HepG2 (cell line): ENCODE measurements around the gene INHBB. TPM values are rescaled to one million over a fixed set of nuclear protein-coding genes. Genes with fewer than 3 reads are reported as not detected.

ENCODE experiments used
- ADNP ChIP-seq: sonication (generic); formaldehyde crosslinking; IDR thresholded peaks from 2 replicates; pipeline ENCODE4 v1.4.0; 2020; ENCODE audit warnings: missing genetic modification reagents
- ETV5 ChIP-seq: IDR thresholded peaks from 2 replicates; pipeline ENCODE4 v1.6.1; 2018; ENCODE audit warnings: missing biosample characterization, missing genetic modification reagents, inconsistent platforms, borderline replicate concordance
- FOSL2 ChIP-seq: sonication (generic); formaldehyde crosslinking; IDR thresholded peaks from 2 replicates; pipeline ENCODE4 v1.4.0; 2020; ENCODE audit warnings: missing genetic modification reagents
- FOXP1 ChIP-seq, 2 experiments: fragments of 450-650 bp in 1 of 2; IDR thresholded peaks; 2 replicates each; pipeline ENCODE4 v1.6.1; 2017 to 2018; ENCODE audit warnings: antibody characterized with exemption in 1 of 2
- GABPA ChIP-seq, 2 experiments: IDR thresholded peaks; 2 replicates each; pipeline ENCODE4 v1.6.1; 2011 to 2016; ENCODE audit warnings: low read depth in 2 of 2, low read length in 1 of 2, missing biosample characterization in 1 of 2, missing genetic modification characterization in 1 of 2
- RBM22 ChIP-seq: fragments of 200-400 bp; formaldehyde crosslinking; optimal IDR thresholded peaks from 2 replicates; pipeline ENCODE3; 2017; ENCODE audit warnings: mild to moderate bottlenecking, low read length, moderate library complexity
- SRY ChIP-seq: sonication (generic); formaldehyde crosslinking; IDR thresholded peaks from 2 replicates; pipeline ENCODE4 v1.8.0; 2022; ENCODE audit warnings: mild to moderate bottlenecking, missing genetic modification reagents
- TBX2 ChIP-seq: sonication (generic); formaldehyde crosslinking; IDR thresholded peaks from 2 replicates; pipeline ENCODE4 v1.5.0; 2020; ENCODE audit warnings: missing genetic modification reagents, mild to moderate bottlenecking, borderline replicate concordance
- TGIF2 ChIP-seq: IDR thresholded peaks from 2 replicates; pipeline ENCODE4 v1.6.1; 2016; ENCODE audit warnings: control low read depth, missing compliant biosample characterization
- ZBTB21 ChIP-seq: sonication (generic); formaldehyde crosslinking; IDR thresholded peaks from 2 replicates; pipeline ENCODE4 v1.4.0; 2020; ENCODE audit warnings: missing genetic modification reagents
- ZBTB3 ChIP-seq: sonication (generic); formaldehyde crosslinking; IDR thresholded peaks from 2 replicates; pipeline ENCODE4 v1.4.0; 2020; ENCODE audit warnings: low read depth, mild to moderate bottlenecking, moderate library complexity, missing genetic modification reagents, borderline replicate concordance
- ZC3H13 ChIP-seq: sonication (generic); formaldehyde crosslinking; IDR thresholded peaks from 2 replicates; pipeline ENCODE4 v1.8.1; 2023; ENCODE audit warnings: mild to moderate bottlenecking, missing genetic modification reagents, moderate library complexity
- ZSCAN25 ChIP-seq: sonication (generic); formaldehyde crosslinking; IDR thresholded peaks from 2 replicates; pipeline ENCODE4 v1.8.0; 2022; ENCODE audit warnings: mild to moderate bottlenecking, missing genetic modification reagents
- polyA plus RNA-seq, 8 experiments: library from polyadenylated mRNA; depleted of rRNA in 3 of 8; stranded (reverse) in 7 of 8; unstranded in 1 of 8; fragments of >200 nt; fragmentation: Illumina TruSeq in 4 of 8; extraction: Trizol in 4 of 8; gene quantifications; 2 replicates each; pipeline versions ENCODE4 v1.2.1 to v1.2.3, GENCODE V29; 2011 to 2016; ENCODE audit warnings: low read depth in 4 of 8, missing spikeins in 1 of 8, mixed read lengths in 1 of 8; ENCODE audit not compliant: insufficient read depth in 1 of 8
- total RNA-seq, 5 experiments: library from RNA; depleted of rRNA; stranded (reverse); fragments of >200 nt; fragmentation: Illumina TruSeq; extraction: Trizol; gene quantifications; 2 replicates each; pipeline ENCODE4 v1.2.3, GENCODE V29; 2016; ENCODE audit warnings: low read depth in 1 of 5
- TF ChIP-seq, protein P1 (sequence below), 2 experiments: sonication (generic) in 1 of 2; formaldehyde crosslinking in 1 of 2; IDR thresholded peaks; 2 replicates each; pipeline versions ENCODE4 v1.4.0 to v1.6.1; 2016 to 2020; ENCODE audit warnings: borderline replicate concordance in 1 of 2, low read depth in 1 of 2, mild to moderate bottlenecking in 1 of 2, missing genetic modification reagents in 1 of 2
- TF ChIP-seq, protein P2 (sequence below): sonication (generic); formaldehyde crosslinking; IDR thresholded peaks from 2 replicates; pipeline ENCODE4 v1.5.1; 2020; ENCODE audit warnings: missing genetic modification reagents, mild to moderate bottlenecking, borderline replicate concordance
- TF ChIP-seq, protein P3 (sequence below): IDR thresholded peaks from 2 replicates; pipeline ENCODE4 v1.6.1; 2016; ENCODE audit warnings: mild to moderate bottlenecking
- TF ChIP-seq, protein P4 (sequence below): sonication (generic); formaldehyde crosslinking; IDR thresholded peaks from 2 replicates; pipeline ENCODE4 v1.8.0; 2022; ENCODE audit warnings: mild to moderate bottlenecking, missing genetic modification reagents; ENCODE audit not compliant: insufficient replicate concordance
- TF ChIP-seq, protein P5 (sequence below): sonication (generic); formaldehyde crosslinking; IDR thresholded peaks from 2 replicates; pipeline ENCODE4 v1.5.0; 2020; ENCODE audit warnings: missing genetic modification reagents, mild to moderate bottlenecking, borderline replicate concordance

INHBB gene
- total and polyA plus RNA-seq, 2 of the 13 experiments (the other 11 are each of a cell fraction or from before 2014, with no cell fraction given) = 0.20 to 1.7 TPM

DNA sequence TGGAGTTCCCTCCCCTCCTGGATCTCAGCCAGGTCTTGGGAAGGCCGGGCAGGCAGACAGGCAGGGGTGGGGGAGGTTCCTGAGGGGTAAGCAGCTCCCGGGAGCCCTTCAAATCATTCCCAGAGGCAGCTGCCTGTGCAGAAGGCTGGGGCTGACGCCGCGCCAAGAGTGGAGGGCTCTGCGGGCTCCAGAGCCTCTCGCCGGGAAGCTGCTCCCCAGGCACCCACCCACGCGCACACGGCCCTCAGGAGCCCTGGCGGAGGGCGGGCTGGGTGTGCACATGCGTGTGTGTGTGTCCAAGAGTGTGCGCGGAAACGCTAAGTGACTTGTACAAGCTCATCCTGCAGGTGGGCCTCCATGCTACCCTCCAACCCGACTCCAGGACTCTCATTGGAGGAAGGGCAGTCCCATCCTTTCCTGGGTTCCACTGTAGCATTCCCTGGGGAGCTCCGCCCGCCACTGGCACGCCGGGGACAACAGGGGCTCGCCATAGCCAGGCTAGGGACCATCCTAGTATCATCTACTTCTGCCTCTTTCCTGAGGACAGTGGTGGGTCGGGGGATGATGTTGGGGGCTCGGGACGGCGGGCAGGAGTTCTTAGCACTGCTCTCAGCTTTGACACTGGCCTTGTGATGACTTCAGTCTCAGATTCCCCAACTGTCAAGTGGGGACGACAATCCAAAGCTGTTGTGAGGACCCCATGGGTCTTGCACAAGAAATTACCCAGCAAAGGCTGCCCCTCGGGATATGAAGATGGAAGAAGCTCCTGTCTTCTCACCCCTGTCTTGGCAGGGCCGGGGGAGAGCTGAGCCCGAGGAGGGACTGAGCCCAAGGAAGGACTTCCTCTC, 50.3 kb downstream of the INHBB start (continued):
- TF ChIP-seq, protein P1, sequence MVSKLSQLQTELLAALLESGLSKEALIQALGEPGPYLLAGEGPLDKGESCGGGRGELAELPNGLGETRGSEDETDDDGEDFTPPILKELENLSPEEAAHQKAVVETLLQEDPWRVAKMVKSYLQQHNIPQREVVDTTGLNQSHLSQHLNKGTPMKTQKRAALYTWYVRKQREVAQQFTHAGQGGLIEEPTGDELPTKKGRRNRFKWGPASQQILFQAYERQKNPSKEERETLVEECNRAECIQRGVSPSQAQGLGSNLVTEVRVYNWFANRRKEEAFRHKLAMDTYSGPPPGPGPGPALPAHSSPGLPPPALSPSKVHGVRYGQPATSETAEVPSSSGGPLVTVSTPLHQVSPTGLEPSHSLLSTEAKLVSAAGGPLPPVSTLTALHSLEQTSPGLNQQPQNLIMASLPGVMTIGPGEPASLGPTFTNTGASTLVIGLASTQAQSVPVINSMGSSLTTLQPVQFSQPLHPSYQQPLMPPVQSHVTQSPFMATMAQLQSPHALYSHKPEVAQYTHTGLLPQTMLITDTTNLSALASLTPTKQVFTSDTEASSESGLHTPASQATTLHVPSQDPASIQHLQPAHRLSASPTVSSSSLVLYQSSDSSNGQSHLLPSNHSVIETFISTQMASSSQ (IDR thresholded peaks at IDR 0.05; ENCODE audit: low read depth) = no peak
- TF ChIP-seq, protein P1 (CRISPR knock-in tag; IDR thresholded peaks at IDR 0.05; ENCODE audit: borderline replicate concordance) = no peak
- TF ChIP-seq FOSL2 (CRISPR knock-in tag) (0 out of 2 replicates have a peak, but pooled peaks have one; percentile 14), SRY (CRISPR knock-in tag) (no peak), ZSCAN25 (CRISPR knock-in tag) (no peak), ZBTB3 (no peak), GABPA (IDR thresholded peaks at IDR 0.05; ENCODE audit: low read depth, low read length) (no peak), GABPA (CRISPR knock-in tag; IDR thresholded peaks at IDR 0.05; ENCODE audit: low read depth) (no peak), TGIF2 (0 out of 2 replicates have a peak, but pooled peaks have one; percentile 26), ADNP (CRISPR knock-in tag) (no peak), ZBTB21 (CRISPR knock-in tag) (no peak), ETV5 (no peak), ZC3H13 (CRISPR knock-in tag) (no peak), RBM22 (no peak), TBX2 (0 out of 2 replicates have a peak, but pooled peaks have one; percentile 14), FOXP1 (IDR thresholded peaks at IDR 0.05) (no peak), FOXP1 (CRISPR knock-in tag; IDR thresholded peaks at IDR 0.05) (no peak)
- TF ChIP-seq, protein P2, sequence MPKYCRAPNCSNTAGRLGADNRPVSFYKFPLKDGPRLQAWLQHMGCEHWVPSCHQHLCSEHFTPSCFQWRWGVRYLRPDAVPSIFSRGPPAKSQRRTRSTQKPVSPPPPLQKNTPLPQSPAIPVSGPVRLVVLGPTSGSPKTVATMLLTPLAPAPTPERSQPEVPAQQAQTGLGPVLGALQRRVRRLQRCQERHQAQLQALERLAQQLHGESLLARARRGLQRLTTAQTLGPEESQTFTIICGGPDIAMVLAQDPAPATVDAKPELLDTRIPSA (CRISPR knock-in tag) = no peak
- TF ChIP-seq, protein P3, sequence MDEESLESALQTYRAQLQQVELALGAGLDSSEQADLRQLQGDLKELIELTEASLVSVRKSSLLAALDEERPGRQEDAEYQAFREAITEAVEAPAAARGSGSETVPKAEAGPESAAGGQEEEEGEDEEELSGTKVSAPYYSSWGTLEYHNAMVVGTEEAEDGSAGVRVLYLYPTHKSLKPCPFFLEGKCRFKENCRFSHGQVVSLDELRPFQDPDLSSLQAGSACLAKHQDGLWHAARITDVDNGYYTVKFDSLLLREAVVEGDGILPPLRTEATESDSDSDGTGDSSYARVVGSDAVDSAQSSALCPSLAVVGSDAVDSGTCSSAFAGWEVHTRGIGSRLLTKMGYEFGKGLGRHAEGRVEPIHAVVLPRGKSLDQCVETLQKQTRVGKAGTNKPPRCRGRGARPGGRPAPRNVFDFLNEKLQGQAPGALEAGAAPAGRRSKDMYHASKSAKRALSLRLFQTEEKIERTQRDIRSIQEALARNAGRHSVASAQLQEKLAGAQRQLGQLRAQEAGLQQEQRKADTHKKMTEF = no peak
- TF ChIP-seq, protein P4, sequence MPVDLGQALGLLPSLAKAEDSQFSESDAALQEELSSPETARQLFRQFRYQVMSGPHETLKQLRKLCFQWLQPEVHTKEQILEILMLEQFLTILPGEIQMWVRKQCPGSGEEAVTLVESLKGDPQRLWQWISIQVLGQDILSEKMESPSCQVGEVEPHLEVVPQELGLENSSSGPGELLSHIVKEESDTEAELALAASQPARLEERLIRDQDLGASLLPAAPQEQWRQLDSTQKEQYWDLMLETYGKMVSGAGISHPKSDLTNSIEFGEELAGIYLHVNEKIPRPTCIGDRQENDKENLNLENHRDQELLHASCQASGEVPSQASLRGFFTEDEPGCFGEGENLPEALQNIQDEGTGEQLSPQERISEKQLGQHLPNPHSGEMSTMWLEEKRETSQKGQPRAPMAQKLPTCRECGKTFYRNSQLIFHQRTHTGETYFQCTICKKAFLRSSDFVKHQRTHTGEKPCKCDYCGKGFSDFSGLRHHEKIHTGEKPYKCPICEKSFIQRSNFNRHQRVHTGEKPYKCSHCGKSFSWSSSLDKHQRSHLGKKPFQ (CRISPR knock-in tag) = no peak
- TF ChIP-seq, protein P5, sequence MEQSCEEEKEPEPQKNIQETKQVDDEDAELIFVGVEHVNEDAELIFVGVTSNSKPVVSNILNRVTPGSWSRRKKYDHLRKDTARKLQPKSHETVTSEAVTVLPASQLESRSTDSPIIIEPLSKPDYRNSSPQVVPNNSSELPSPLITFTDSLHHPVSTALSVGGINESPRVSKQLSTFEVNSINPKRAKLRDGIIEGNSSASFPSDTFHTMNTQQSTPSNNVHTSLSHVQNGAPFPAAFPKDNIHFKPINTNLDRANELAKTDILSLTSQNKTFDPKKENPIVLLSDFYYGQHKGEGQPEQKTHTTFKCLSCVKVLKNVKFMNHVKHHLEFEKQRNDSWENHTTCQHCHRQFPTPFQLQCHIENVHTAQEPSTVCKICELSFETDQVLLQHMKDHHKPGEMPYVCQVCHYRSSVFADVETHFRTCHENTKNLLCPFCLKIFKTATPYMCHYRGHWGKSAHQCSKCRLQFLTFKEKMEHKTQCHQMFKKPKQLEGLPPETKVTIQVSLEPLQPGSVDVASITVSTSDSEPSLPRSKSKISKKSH (CRISPR knock-in tag) = no peak
